Central memory CD8-positive, alpha-beta T cell (primary cell): ENCODE measurements around the gene SELENOK.
A peak's percentile ranks its signal among the peaks of the same experiment; 100 is the strongest.

Source experiments
- ATAC-seq: fragments of 150-1000 bp; cut with Tn5 transposase; replicated peaks from 2 replicates; pipeline ENCODE4 v1.10.0; 2022; ENCODE audit warnings: mild to moderate bottlenecking, moderate FRiP score, moderate number of reproducible peaks; ENCODE audit not compliant: poor library complexity, severe bottlenecking; ENCODE audit errors: extremely low read depth
- DNase-seq, 2 donors: peaks; one replicate each; pipeline ENCODE4 v3.0.0; 2021; ENCODE audit warnings: low spot score in 2 of 2
- H3K27ac Mint-ChIP-seq: one replicate; pipeline ENCODE4 v1.8.0; 2022; ENCODE audit warnings: low read depth, mild to moderate bottlenecking, moderate library complexity, mixed read lengths
- H3K27me3 Mint-ChIP-seq: one replicate; pipeline ENCODE4 v1.8.0; 2022; ENCODE audit warnings: mixed read lengths
- H3K36me3 Mint-ChIP-seq: one replicate; pipeline ENCODE4 v1.8.0; 2022; ENCODE audit warnings: mild to moderate bottlenecking, moderate library complexity, mixed read lengths; ENCODE audit not compliant: insufficient read depth
- H3K4me1 Mint-ChIP-seq: one replicate; pipeline ENCODE4 v1.8.0; 2022; ENCODE audit warnings: mixed read lengths
- H3K4me3 Mint-ChIP-seq: one replicate; pipeline ENCODE4 v1.8.0; 2022; ENCODE audit warnings: mild to moderate bottlenecking, moderate library complexity, mixed read lengths
- H3K9me3 Mint-ChIP-seq: one replicate; pipeline ENCODE4 v1.8.0; 2022; ENCODE audit warnings: mixed read lengths

SELENOK gene

GRCh38 chr3:53845881-53846133 lies 45.9 kb downstream of the SELENOK start:
- no peaks in the 10 kb centered on the region for H3K4me1 Mint-ChIP-seq
- no peaks in the 10 kb centered on the region for H3K9me3 Mint-ChIP-seq
- H3K36me3 Mint-ChIP-seq: peaks cover 2% of the 10 kb centered on the region
- no peak overlapping the region for H3K27ac Mint-ChIP-seq
- no peak for ATAC-seq
- H3K4me3 Mint-ChIP-seq: peak overlapping the region; percentile 36
- H3K27me3 Mint-ChIP-seq: peaks cover 56% of the 10 kb centered on the region
- DNase-seq: no peak

- H3K4me1 Mint-ChIP-seq: no peaks in the 10 kb centered on the region
- DNase-seq (no peak), ATAC-seq (no peak)
- H3K4me3 Mint-ChIP-seq: peak overlapping the region; percentile 36
- H3K27me3 Mint-ChIP-seq: peaks cover 56% of the 10 kb centered on the region
- H3K9me3 Mint-ChIP-seq: no peaks in the 10 kb centered on the region
- peaks cover 2% of the 10 kb centered on the region for H3K36me3 Mint-ChIP-seq
- H3K27ac Mint-ChIP-seq: no peak overlapping the region
These were observed 46.4 kb downstream of the SELENOK start for GRCh38 chr3:53845103-53845880.

GRCh38 chr3:53844262-53845102 lies 47.2 kb downstream of the SELENOK start:
- no peak for ATAC-seq
- no peaks in the 10 kb centered on the region for H3K4me1 Mint-ChIP-seq
- H3K27ac Mint-ChIP-seq: no peak overlapping the region
- H3K27me3 Mint-ChIP-seq: peaks cover 55% of the 10 kb centered on the region
- peaks cover 2% of the 10 kb centered on the region for H3K36me3 Mint-ChIP-seq
- peak overlapping the region; percentile 36 for H3K4me3 Mint-ChIP-seq
- DNase-seq: no peak
- H3K9me3 Mint-ChIP-seq: no peaks in the 10 kb centered on the region

- DNase-seq: no peak
- peaks cover 49% of the 10 kb centered on the region for H3K27me3 Mint-ChIP-seq
These were observed 48.2 kb downstream of the SELENOK start for GRCh38 chr3:53843195-53844177.

GRCh38 chr3:53842436-53843194 lies 49.0 kb downstream of the SELENOK start:
- Mint-ChIP-seq H3K9me3 (no peaks in the 10 kb centered on the region), H3K27me3 (peaks cover 50% of the 10 kb centered on the region), H3K4me3 (no peak overlapping the region), H3K36me3 (peaks cover 2% of the 10 kb centered on the region), H3K27ac (no peak overlapping the region), H3K4me1 (no peaks in the 10 kb centered on the region)
- no peak for DNase-seq
- no peak for ATAC-seq

More at GRCh38 chr3:53843195-53844177, 48.2 kb downstream of the SELENOK start:
- Mint-ChIP-seq H3K36me3 (peaks cover 2% of the 10 kb centered on the region), H3K9me3 (no peaks in the 10 kb centered on the region), H3K4me1 (no peaks in the 10 kb centered on the region), H3K4me3 (no peak overlapping the region), H3K27ac (no peak overlapping the region)
- ATAC-seq: no peak

GRCh38 chr3:53841296-53841695 lies 50.4 kb downstream of the SELENOK start:
- Mint-ChIP-seq H3K4me3 (no peak overlapping the region), H3K27ac (no peak overlapping the region), H3K36me3 (peaks cover 2% of the 10 kb centered on the region), H3K9me3 (no peaks in the 10 kb centered on the region), H3K4me1 (no peaks in the 10 kb centered on the region), H3K27me3 (peaks cover 40% of the 10 kb centered on the region)
- no peak for ATAC-seq
- no peak for DNase-seq

GRCh38 chr3:53837331-53837730 lies 54.3 kb downstream of the SELENOK start:
- H3K4me1 Mint-ChIP-seq: no peaks in the 10 kb centered on the region
- no peak for ATAC-seq

GRCh38 chr3:53836084-53836872 lies 55.4 kb downstream of the SELENOK start:
- H3K27ac Mint-ChIP-seq: no peak overlapping the region
- no peaks in the 10 kb centered on the region for H3K4me1 Mint-ChIP-seq
- no peak overlapping the region for H3K4me3 Mint-ChIP-seq
- peaks cover 14% of the 10 kb centered on the region for H3K27me3 Mint-ChIP-seq
- no peak for DNase-seq
- H3K9me3 Mint-ChIP-seq: no peaks in the 10 kb centered on the region
- H3K36me3 Mint-ChIP-seq: no peaks in the 10 kb centered on the region
- ATAC-seq: no peak

More at GRCh38 chr3:53837331-53837730, 54.3 kb downstream of the SELENOK start:
- Mint-ChIP-seq H3K9me3 (no peaks in the 10 kb centered on the region), H3K27me3 (peaks cover 14% of the 10 kb centered on the region), H3K36me3 (no peaks in the 10 kb centered on the region), H3K27ac (no peak overlapping the region), H3K4me3 (no peak overlapping the region)
- no peak for DNase-seq

GRCh38 chr3:53835257-53835656 lies 56.4 kb downstream of the SELENOK start:
- DNase-seq (no peak), ATAC-seq (no peak)
- Mint-ChIP-seq H3K27ac (no peak overlapping the region), H3K27me3 (peaks cover 14% of the 10 kb centered on the region), H3K4me3 (no peak overlapping the region), H3K4me1 (no peaks in the 10 kb centered on the region), H3K36me3 (no peaks in the 10 kb centered on the region), H3K9me3 (no peaks in the 10 kb centered on the region)

- ATAC-seq: no peak
- Mint-ChIP-seq H3K4me3 (no peak overlapping the region), H3K9me3 (no peaks in the 10 kb centered on the region), H3K27ac (no peak overlapping the region), H3K27me3 (peaks cover 14% of the 10 kb centered on the region), H3K36me3 (no peaks in the 10 kb centered on the region), H3K4me1 (no peaks in the 10 kb centered on the region)
- DNase-seq: no peak
These were observed 57.1 kb downstream of the SELENOK start for GRCh38 chr3:53834429-53835095.
